ENCODE data around the gene DSC1.

The DSC1 gene

GRCh38 chr18:31102025-31102684, 60.5 kb downstream of the DSC1 start, which contains the start of gene DSC2:
Gene DSC2 (minus strand): TSS chr18:31102421. CDS start chr18:31101971, 450 bp downstream.
- no peak for DNase-seq

- DNase-seq = no peak
Measured at GRCh38 chr18:31101183-31102024, 61.3 kb downstream of the DSC1 start.

- no peak for DNase-seq
Measured at GRCh38 chr18:31100436-31101182, 62.0 kb downstream of the DSC1 start.

- DNase-seq = no peak
Measured at GRCh38 chr18:31099450-31100230, 63.0 kb downstream of the DSC1 start.

GRCh38 chr18:31098878-31099277, 63.8 kb downstream of the DSC1 start:
- DNase-seq = no peak

- no peak for DNase-seq
Measured at GRCh38 chr18:31097666-31098065, 65.0 kb downstream of the DSC1 start.

- no peak for DNase-seq
Measured at GRCh38 chr18:31093880-31094279, 68.8 kb downstream of the DSC1 start.

GRCh38 chr18:31093294-31093693, 69.4 kb downstream of the DSC1 start:
- no peak for DNase-seq

- DNase-seq = no peak
Measured at GRCh38 chr18:31091350-31091749, 71.3 kb downstream of the DSC1 start.

- DNase-seq = no peak
Measured at GRCh38 chr18:31088532-31088931, 74.1 kb downstream of the DSC1 start.

GRCh38 chr18:31079973-31080372, 82.7 kb downstream of the DSC1 start:
- no peak for DNase-seq

All from NCI-H446 (cell line).